Activated CD4-positive, alpha-beta T cell treated with anti-CD3 and anti-CD28 coated beads for 24 hours (primary cell): ENCODE measurements around the gene MAN1B1.
A peak's percentile ranks its signal among the peaks of the same experiment; 100 is the strongest.

Experiments
- DNase-seq, 2 donors: peaks; one replicate each; pipeline ENCODE4 v3.0.0-alpha.2; 2020; ENCODE audit warnings: low read depth in 2 of 2

The MAN1B1 gene

DNA sequence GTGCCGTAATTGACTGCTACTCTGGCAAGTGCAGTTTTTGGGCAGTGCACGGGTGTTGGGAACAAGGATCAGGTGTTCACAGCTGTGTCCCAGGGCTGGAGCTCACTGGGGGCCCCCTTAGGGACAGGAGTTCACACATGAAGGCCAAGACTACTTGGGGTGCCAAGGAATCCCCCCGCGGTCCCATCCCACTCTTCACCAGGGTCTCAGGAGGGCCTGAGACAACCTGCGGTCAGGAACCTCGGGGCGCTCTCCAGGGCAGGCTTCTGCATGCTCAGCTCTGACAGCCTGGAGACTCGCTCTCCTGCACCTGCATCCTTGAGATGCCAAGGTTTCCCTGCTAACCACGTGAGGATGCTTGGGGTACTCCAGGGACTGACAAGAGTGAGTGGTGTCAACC lies 2.3 kb upstream of the MAN1B1 start:
- no peak for DNase-seq

DNA sequence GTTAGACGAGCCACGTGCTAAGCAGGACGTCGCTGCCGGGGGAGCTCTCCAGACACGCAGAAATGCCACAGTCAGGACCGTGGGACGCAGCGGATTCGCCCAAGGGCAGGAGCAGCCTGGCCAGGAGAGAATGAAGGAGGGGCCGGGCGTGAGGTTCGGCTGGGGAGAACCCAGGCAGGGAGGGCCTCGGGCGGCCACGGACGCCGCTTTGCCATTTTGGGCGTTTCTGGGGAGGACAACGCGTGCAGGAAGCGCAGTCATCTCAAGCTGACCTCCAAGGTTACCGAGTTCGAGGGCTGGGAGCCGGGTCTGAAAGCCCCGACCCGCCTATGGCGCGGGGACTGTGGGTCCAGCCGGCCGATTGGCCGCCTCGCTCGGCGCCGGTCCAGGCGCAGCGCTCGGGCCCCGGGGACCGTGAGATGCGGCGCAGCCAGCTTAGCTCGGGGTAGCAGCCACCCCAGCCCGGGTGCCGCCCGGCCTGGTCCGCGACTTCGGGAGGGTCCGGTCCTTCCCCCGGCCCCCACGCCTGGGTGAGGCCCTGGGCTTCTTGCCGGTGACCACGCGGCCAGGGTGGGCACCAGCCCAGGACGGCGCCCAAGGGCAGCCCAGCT lies 760 bp upstream of the MAN1B1 start:
- peak in 1 of 2 donors; percentile 11 for DNase-seq

DNA sequence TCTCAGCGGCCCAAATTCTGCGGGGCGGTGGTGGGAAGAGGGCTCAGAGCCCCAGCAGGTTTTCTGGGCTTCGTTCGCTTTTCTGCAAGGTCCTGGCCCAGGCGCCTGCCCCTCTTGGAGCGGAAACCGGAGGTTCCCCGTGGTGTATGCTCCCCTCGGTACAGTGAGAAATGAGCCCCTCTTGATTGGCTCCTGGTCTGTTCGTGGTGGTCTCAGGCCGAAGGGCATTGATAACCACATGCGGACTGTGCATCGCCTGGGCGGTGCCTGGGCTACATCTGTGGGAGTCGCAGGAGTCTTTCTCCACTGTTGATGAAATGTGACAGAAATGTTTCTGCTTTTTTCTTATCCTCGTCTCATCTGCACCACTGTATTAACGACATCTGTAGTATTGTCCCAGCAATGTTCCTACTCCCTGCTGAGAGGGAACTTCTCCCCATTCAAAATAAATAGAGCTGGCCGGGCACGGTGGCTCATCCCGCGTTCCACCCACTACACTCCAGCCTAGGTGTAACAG lies 682 bp downstream of the MAN1B1 start:
- DNase-seq, result no peak

DNA sequence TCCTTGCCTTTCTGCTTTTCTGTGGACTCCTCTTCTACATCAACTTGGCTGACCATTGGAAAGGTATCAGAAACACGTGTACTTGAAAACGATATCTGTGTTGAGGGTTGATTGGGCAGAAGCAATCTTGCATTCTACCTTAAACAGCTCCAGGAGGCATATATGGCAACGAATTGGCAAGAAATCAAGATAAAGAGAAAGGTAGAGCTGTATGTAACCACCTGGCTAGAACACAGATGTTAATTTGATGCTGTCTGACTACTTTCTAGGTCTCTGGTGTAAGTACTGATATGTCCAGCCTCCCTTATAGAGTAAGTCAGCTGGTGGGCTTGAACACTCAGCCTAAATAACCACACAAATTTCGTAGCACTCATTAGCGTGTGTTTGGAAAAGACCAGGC lies 1.3 kb downstream of the MAN1B1 start:
- DNase-seq, result no peak

DNA sequence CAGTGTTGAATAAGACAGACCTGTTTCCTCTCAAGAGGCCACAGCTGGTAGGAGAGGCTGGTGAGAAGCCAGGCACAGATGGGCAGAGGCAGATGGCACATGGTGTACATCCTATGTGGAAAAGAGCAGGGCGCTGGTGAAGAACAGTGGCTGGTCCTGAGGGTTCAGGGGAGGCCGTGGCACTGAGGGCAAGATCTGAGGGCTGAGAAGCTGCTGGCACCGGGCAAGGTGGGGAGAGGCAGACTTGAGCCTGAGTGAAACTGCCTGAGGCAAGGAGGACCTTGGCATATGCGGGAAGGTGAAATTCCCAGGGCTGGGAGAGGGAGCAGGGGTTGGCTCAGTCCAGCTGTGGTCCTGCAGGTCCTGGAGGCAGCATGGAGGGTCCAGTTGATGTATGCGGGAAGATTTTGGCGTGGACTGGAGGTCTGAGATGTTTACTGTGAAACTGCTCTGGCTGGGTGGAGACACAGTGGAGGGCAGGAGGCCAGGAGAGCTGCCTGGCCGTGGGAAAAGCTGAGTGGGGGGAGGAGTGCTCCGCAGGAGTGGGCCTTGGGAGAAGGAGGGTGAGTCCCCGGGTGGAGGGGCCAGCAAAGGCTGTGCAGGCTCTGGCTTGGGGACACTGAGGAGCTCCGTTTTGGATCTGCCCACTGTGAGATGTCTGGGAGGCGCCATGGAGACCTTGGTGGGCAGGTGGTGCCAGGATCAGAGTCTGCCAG lies 2.6 kb downstream of the MAN1B1 start:
- DNase-seq, result no peak

DNA sequence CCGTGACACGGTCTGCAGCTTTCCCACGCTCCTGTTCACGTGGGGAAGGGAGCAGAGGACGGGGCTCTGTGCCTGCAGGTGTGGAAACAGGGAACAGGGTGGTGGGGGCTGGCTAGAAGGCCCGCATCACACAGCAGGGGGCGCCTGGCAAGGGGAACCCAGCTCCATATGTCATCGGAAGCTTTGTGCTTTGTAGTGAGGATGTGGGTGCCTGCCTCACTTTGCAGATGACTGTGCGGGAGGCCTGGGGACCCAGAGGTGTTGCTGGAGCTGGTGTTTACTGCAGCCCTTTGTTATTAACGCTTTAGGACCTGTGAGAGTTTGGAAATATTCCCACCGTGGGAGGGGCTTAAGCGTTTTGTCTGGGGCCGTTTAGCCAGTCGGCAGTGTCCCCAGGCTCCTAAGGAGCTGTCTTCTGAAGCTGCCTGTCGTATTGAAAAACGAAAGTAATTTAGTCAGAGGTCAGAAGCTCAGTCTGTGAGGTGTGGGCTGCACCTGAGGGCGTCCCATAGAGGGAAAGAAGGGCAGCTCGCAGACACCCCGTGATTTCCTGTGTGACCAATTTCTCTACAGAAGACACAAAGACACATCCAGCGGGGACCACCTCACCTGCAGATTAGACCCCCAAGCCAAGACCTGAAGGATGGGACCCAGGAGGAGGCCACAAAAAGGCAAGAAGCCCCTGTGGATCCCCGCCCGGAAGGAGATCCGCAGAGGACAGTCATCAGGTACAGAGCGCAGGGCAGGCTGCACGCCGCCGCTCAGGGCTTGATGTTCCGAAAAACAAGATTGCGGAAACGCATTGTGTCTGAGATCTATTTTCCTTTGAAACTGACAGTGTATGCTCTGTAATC lies 9.1 kb downstream of the MAN1B1 start:
- peak; percentile 71 to 79 for DNase-seq

DNA sequence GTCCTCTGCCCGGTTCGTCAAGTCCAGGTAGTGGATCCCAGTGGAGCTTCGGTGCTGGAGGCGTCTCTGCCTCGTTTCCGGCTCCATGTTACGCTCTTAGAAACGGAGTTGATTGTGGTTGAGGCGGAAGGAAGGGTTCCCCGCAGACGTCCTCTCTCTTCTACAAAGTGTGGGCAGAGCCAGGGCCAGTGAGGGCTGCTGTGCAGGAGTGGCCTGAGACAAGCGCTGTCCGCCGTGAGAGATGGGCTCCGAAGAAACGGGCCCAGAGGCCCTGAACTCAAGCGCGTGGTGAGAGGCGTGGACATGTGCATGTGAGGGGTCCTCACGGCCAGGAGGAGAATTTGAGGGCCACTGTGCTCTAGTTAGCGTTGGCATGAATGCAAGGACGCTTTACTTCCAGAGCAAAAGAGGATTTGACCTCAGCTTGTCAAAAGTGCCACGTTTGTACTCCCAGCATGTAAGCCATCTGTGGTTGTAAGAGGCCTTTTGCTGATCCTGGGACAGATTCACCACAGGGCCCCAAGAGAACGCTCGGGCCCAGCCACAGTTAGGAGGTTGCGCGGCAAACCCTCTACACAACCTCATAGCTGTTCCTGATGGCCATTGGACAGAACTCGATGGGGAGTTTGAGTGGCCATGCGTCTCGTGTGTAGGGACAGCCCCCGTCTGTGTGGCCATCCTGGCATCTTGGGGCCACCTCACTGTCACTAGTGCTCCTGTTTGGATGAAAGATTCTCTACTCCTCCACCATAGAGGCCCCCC lies 10.2 kb downstream of the MAN1B1 start:
- no peak for DNase-seq

DNA sequence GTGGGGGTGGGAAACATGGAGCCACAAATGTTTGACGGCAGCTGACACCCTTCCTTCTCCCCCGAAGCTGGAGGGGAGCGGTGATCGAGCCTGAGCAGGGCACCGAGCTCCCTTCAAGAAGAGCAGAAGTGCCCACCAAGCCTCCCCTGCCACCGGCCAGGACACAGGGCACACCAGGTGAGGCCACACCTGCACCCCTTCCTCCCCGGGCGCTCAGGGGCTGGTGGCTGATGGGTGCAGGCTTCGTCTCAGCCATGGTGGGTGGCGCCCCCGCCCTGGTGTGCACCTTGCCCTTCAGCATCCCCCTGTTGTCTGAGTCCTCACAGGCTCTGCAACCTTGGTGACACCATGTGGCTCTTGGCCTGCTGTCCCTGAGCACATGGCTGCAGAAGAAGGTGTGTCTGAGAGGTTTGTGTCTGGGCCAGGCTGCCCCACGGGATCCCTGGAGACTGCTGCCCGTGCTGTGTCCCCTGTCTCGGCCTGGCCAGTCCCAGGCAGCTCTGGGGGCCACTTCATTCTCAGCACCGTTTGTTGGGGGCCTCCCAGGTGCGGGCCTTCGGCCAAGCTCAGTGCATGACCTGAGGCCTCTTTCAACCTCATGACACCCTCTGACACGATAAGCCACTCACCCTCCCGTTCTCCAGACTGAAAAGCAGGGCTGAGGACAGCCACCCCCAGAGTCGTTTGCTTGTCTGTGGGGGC lies 11.1 kb downstream of the MAN1B1 start:
- no peak for DNase-seq

DNA sequence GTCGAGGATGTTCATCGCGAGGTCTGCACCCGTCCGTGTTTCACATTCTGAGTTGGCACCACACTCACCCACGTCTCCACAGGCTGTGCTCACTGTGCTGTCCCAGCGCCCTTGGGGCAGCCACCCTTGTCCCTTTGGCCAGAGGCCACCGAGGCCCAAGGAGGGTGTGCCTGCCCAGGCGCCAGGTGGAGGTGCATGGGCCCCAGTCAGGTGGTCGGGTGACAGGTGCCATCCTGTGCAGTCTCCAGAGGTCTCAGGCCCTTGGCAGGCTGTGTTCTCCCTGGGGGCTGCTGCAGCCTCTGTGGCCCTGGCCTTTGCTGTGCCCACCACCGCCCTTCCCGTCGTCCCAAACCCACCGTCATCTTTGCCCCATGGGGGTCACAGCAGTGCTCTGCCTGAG lies 12.4 kb downstream of the MAN1B1 start:
- no peak for DNase-seq

DNA sequence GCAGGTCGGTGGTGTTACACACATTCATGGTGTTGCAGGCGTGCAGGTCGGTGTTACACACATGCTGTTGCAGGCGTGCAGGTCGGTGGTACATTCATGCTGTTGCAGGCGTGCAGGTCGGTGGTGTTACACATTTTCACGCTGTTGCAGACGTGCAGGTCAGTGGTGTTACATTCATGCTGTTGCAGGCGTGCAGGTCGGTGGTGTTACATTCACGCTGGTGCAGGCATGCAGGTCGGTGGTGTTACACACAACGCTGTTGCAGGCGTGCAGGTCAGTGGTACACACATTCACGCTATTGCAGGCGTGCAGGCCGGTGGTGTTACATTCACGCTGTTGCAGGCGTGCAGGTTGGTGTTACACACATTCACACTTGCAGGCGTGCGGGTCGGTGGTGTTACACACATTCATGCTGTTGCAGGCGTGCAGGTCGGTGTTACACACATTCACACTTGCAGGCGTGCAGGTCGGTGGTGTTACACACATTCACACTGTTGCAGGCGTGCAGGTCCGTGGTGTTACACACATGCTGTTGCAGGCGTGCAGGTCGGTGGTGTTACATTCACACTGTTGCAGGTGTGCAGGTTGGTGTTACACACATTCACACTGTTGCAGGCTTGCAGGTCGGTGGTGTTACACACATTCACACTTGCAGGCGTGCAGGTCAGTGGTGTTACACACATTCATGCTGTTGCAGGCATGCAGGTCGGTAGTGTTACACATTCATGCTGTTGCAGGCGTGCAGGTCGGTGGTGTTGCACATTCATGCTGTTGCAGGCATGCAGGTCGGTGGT lies 16.6 kb downstream of the MAN1B1 start:
- DNase-seq, result no peak

DNA sequence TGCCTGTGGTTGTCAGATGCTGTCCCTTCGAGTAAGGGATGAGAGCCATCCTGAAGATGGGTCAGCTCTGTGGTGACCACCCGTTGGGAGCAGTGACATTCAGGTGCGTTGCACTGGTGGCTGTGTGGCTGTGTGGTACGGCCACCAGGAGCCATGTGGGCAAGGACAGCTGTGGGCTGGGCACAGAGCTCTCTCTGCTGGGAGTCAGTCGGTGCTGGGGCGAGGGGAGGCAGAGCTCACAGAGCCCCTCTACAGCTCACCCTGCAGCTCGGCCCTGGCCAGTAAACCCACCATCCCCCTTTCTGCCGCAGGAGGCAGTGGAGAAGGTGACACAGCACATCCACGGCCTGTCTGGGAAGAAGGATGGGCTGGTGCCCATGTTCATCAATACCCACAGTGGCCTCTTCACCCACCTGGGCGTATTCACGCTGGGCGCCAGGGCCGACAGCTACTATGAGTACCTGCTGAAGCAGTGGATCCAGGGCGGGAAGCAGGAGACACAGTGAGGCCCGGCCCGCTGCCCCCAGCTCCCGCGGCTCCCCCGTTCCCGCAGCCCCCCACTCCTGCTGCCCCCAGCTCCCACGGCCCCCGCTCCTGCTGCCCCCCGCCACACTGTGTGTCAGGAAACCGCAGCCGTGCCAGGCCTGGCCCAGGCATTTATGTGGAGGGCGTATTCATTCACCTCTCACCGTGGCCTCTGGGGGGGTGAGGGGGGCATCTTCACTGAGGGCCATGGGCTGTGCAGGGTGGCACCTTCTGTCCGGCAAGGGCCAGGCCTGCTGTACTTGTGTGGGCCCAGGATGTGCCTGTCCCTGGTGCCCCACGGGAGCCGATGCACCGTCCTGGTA lies 19.3 kb downstream of the MAN1B1 start:
- DNase-seq, result no peak

DNA sequence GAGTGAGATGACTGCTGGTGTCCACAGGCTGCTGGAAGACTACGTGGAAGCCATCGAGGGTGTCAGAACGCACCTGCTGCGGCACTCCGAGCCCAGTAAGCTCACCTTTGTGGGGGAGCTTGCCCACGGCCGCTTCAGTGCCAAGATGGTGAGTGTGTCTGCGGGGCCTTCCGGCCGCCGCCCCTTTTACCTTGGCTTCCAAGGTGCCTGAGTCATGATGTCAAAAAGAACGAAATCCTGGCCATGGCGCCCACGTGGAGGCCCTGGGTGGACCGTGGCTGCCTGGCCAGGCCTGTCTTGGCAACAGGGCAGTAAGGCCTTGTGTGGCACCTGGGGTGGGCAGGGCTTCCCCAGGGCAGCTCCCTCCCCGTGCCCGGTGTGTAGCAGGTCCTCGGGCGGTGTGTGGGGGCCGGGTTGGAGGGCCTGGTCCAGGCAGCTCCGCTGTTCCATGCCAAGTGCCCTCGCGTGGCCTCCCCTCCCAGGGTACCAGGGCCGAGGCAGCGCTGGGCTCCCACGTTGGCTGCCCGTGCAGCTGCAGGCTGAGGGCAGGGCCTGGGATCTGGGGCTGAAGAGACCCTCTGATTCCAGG lies 20.0 kb downstream of the MAN1B1 start:
- no peak for DNase-seq

DNA sequence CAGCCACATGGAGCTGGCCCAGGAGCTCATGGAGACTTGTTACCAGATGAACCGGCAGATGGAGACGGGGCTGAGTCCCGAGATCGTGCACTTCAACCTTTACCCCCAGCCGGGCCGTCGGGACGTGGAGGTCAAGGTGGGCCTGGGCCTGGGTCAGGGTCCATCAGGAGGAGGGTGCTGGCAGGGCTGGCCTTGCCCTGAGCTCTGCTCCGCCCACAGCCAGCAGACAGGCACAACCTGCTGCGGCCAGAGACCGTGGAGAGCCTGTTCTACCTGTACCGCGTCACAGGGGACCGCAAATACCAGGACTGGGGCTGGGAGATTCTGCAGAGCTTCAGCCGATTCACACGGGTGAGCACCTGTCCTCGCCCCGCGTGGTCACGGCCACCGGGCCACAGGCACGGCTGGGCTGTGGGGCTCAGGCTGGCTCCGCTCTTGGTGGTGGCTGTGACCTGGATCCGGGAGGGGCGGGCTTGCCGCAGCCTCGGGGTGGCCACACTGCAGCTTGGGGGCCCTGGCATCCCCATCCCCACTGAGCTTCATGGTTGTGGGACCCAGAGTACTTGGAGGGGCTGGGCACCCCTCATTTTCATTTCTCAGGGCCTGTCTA lies 20.6 kb downstream of the MAN1B1 start:
- DNase-seq, result no peak

DNA sequence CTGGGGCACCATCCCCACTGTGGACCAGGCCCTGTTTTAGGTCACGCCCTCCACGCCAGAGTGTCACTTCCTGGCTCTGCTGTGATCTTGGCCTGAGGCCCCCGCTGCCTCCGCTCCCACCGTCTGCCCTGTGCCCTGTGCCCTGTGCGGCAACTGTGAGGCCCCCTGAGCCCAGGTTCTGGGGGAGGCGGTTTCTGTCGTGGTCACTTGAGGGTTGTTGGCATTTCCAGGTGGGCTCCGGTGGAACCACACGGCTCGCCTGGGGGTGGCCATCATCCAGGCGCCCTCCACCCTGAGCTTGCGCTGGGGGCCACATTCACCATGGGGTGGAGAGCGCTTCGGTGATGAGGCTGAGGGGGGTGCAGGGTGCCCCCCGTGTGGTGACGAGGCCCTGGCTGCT lies 21.2 kb downstream of the MAN1B1 start:
- DNase-seq, result no peak

DNA sequence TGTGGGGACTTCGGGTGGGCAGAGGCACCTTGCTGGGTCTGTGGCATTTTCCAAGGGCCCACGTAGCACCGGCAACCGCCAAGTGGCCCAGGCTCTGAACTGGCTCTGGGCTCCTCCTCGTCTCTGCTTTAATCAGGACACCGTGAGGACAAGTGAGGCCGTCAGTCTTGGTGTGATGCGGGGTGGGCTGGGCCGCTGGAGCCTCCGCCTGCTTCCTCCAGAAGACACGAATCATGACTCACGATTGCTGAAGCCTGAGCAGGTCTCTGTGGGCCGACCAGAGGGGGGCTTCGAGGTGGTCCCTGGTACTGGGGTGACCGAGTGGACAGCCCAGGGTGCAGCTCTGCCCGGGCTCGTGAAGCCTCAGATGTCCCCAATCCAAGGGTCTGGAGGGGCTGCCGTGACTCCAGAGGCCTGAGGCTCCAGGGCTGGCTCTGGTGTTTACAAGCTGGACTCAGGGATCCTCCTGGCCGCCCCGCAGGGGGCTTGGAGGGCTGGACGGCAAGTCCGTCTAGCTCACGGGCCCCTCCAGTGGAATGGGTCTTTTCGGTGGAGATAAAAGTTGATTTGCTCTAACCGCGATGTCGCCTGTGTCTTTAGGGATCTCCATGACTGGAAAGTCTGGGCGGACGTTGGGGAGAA lies 21.9 kb downstream of the MAN1B1 start:
- DNase-seq, result no peak

DNA sequence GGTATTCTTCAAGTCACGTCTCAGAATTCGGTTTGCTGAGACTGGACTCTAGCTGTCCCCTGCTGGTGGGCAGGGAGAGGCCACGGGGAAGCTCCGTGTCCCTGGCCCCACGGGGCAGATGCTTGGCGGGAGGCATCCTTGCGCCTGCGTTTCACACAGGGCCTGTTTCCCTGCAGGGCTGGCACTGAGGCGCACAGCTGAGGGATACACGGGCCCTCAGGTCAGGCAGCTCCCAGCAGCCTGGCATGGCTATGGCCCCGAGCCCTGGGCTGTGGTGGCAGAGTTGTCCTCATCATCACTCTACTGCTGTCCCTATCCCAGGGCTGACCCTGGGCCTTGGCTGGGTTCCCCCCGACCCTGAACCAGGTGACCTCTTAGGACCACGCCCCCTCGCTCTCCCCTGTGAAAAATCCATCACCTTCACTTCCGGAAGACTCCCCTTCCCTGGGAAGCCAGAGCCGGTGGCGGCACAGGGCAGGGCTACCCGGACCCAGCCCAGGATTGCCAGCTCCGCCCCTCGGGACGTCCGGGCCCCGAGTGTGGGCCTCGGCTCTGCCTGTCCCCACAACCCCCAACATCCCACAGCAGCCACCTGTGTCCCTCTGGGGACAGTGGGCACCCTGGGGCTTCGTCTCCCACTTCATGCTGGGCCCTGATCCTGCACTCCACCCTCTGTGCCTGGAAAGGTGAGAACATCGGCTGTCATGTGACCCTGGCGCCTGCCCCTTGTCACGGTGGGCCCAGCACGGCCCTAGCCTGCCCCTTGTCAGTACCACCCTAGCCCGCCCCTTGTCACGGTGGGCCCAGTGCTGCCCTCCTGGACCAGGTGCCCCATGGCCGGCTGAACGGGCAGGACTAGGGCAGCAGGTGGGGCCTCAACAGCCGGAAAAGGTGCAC lies 22.7 kb downstream of the MAN1B1 start:
- no peak for DNase-seq
